ENCODE data around the gene PPP1R13B.
A peak's percentile ranks its signal among the peaks of the same experiment; 100 is the strongest.
"Not testable (repeated sequence)": the region's sequence is repeated elsewhere in the genome, so short reads cannot be mapped to it uniquely, and the experiment has no call there.

Gene PPP1R13B

GRCh38 chr14:103802356-103802755, 45.0 kb downstream of the PPP1R13B start:
- TF ChIP-seq CTCF (IDR thresholded peaks at IDR 0.05; ENCODE audit: control insufficient read depth, insufficient read depth, low read depth, low read length, missing control alignments): no peak
- DNase-seq (ENCODE audit: low read depth): no peak
- no peak overlapping the region for H3K4me3 ChIP-seq (ENCODE audit: control insufficient read depth, low read depth, low read length)

GRCh38 chr14:103801459-103801858, 45.9 kb downstream of the PPP1R13B start:
- DNase-seq (ENCODE audit: low read depth): peak; percentile 76

GRCh38 chr14:103793192-103793591, 54.2 kb downstream of the PPP1R13B start:
- not testable (repeated sequence) for DNase-seq (ENCODE audit: low read depth); H3K4me3 ChIP-seq (ENCODE audit: control insufficient read depth, low read depth, low read length)
- TF ChIP-seq CTCF (IDR thresholded peaks at IDR 0.05; ENCODE audit: control insufficient read depth, insufficient read depth, low read depth, low read length, missing control alignments): peak; percentile 7

More at GRCh38 chr14:103801459-103801858, 45.9 kb downstream of the PPP1R13B start:
- no peak for TF ChIP-seq CTCF (IDR thresholded peaks at IDR 0.05; ENCODE audit: control insufficient read depth, insufficient read depth, low read depth, low read length, missing control alignments)
- no peak overlapping the region for H3K4me3 ChIP-seq (ENCODE audit: control insufficient read depth, low read depth, low read length)

- DNase-seq (ENCODE audit: low read depth): no peak
- TF ChIP-seq CTCF (IDR thresholded peaks at IDR 0.05; ENCODE audit: control insufficient read depth, insufficient read depth, low read depth, low read length, missing control alignments): no peak
- H3K4me3 ChIP-seq (ENCODE audit: control insufficient read depth, low read depth, low read length): no peak overlapping the region
Measured at GRCh38 chr14:103788086-103788485, 59.3 kb downstream of the PPP1R13B start.

- TF ChIP-seq CTCF (IDR thresholded peaks at IDR 0.05; ENCODE audit: control insufficient read depth, insufficient read depth, low read depth, low read length, missing control alignments): no peak
- DNase-seq (ENCODE audit: low read depth): no peak
- H3K4me3 ChIP-seq (ENCODE audit: control insufficient read depth, low read depth, low read length): no peak overlapping the region
Measured at GRCh38 chr14:103782376-103782775, 65.0 kb downstream of the PPP1R13B start.

- not testable (repeated sequence) for H3K4me3 ChIP-seq (ENCODE audit: control insufficient read depth, low read depth, low read length); DNase-seq (ENCODE audit: low read depth)
Measured at GRCh38 chr14:103776319-103776718, 71.1 kb downstream of the PPP1R13B start.

GRCh38 chr14:103775506-103775905, 71.9 kb downstream of the PPP1R13B start:
- no peak for DNase-seq (ENCODE audit: low read depth)
- no peak for TF ChIP-seq CTCF (IDR thresholded peaks at IDR 0.05; ENCODE audit: control insufficient read depth, insufficient read depth, low read depth, low read length, missing control alignments)
- H3K4me3 ChIP-seq (ENCODE audit: control insufficient read depth, low read depth, low read length): no peak overlapping the region
